NB4 (cell line): ENCODE data around the gene MUSTN1.

Experiments
- DNase-seq: peaks from one replicate; pipeline ENCODE4 v3.0.0; 2010; ENCODE audit warnings: low read depth
- H3K4me3 ChIP-seq: one replicate; pipeline ENCODE4 v1.5.1; 2011; ENCODE audit warnings: mild to moderate bottlenecking, low read depth, low read length, moderate library complexity
- MYC ChIP-seq: IDR thresholded peaks from 2 replicates; pipeline ENCODE4 v1.6.1; 2011; ENCODE audit warnings: low read depth, low read length
- POLR2A ChIP-seq: IDR thresholded peaks from 2 replicates; pipeline ENCODE4 v1.6.1; 2011; ENCODE audit warnings: mild to moderate bottlenecking; ENCODE audit not compliant: insufficient read length; ENCODE audit errors: extremely low read depth
- TF ChIP-seq, protein P1 (sequence below): IDR thresholded peaks from 2 replicates; pipeline ENCODE4 v1.6.1; 2011; ENCODE audit warnings: low read depth, low read length
- TF ChIP-seq, protein P2 (sequence below): IDR thresholded peaks from one replicate; pipeline ENCODE4 v1.5.1; 2012; ENCODE audit warnings: low read depth, low read length

The MUSTN1 gene

DNA sequence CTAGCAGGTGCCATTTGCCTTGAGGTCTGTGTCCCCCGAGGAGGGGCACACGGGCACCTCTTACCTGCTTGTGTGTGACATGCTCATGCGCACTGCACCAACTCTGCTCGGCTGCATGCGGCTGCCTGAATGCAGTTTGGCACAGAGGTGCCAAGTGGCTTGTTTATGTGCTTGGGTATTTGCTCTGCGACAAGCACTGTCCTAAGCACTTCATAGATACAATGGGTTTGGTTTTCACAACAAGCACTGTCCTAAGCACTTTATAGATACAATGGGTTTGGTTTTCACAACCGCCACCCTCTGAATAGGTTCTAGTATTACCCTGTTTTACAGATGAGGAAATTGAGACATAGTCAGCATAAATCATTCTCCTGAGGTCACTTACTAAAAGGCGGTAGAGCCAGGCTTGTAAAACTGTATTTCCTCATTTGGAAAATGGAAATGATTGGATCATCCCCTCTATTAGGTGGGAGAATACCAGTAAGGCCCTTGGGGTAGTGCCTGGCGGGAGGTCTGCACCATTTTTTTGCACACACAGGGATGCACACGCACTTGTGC, 4.8 kb downstream of the MUSTN1 start:
- DNase-seq = peak; percentile 59
- TF ChIP-seq MYC = no peak
- no peak for TF ChIP-seq POLR2A
- TF ChIP-seq, protein P1, sequence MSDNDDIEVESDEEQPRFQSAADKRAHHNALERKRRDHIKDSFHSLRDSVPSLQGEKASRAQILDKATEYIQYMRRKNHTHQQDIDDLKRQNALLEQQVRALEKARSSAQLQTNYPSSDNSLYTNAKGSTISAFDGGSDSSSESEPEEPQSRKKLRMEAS = no peak
- TF ChIP-seq, protein P2, sequence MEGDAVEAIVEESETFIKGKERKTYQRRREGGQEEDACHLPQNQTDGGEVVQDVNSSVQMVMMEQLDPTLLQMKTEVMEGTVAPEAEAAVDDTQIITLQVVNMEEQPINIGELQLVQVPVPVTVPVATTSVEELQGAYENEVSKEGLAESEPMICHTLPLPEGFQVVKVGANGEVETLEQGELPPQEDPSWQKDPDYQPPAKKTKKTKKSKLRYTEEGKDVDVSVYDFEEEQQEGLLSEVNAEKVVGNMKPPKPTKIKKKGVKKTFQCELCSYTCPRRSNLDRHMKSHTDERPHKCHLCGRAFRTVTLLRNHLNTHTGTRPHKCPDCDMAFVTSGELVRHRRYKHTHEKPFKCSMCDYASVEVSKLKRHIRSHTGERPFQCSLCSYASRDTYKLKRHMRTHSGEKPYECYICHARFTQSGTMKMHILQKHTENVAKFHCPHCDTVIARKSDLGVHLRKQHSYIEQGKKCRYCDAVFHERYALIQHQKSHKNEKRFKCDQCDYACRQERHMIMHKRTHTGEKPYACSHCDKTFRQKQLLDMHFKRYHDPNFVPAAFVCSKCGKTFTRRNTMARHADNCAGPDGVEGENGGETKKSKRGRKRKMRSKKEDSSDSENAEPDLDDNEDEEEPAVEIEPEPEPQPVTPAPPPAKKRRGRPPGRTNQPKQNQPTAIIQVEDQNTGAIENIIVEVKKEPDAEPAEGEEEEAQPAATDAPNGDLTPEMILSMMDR = no peak
- H3K4me3 ChIP-seq = no peak overlapping the region

DNA sequence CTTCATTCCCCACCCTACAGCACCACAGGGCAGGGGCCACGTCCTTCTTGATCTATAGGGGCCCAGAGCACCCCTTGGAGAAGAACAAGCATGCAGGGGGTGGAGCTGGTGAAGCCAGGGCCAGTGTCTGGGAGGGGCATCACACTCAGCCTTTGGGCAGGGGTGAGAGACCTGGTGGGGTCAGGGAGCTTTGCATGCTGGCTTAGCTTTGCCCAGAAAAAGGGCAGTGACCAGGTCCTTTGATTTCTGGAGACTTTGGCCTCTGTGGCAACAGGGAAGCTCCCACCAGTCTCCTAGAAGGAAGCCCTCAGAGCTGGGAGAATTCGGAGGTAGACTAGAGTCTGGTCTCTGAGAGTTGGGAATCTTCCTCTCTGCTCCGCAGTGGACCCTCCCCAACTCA, 5.3 kb downstream of the MUSTN1 start:
- no peak for TF ChIP-seq POLR2A
- TF ChIP-seq MYC = no peak
- TF ChIP-seq, protein P1 = no peak
- TF ChIP-seq, protein P2 = no peak
- no peak overlapping the region for H3K4me3 ChIP-seq
- no peak for DNase-seq

DNA sequence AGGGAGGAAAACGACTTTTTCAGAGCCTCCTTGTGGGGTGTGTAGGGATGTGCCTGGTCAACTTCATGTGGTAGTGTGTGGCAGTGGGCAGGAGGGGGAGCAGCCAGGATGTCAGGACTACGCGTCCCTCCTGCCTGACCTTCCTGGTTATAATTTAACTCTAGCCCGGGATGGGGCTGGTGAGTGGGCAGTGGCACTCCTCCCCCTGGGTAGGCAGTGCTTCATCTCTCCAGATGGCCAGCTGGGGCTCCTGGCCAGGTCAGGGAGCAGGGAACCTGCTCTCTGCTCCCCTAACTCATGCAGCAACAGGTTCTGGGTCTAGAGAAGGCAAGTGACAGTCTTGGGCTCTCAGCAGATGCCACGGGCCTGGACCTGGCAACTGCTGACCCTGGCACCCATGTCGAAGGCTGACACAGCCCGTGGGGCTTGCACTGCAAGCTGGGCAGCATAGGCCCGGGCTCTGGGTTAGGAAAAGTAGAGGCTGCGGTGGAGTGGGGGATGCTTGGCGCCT, 6.9 kb downstream of the MUSTN1 start:
- no peak for DNase-seq
- TF ChIP-seq, protein P2 = no peak
- TF ChIP-seq MYC (no peak), POLR2A (no peak)
- TF ChIP-seq, protein P1 = no peak
- H3K4me3 ChIP-seq = no peak overlapping the region

DNA sequence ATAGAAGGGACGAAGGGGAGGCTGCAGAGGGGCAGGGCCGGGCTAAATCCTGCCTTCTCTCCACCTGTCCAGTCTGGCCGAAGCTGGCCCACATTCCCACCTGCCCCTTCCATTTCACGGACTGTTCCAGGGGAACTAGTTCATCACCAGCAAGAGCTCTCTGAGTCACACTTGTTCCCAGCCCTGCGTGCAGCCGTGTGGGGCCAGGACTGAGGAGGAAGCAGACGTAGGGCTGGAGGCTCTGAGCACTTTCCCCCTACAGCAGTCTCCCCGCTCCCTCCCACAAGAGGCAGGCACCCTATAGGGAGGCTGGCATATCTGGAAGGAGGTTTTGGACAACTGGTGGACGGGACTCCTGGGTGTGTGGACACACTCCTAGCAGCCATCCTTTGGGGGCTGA, 7.4 kb downstream of the MUSTN1 start:
- peak; percentile 40 for DNase-seq
- TF ChIP-seq, protein P2 = no peak
- TF ChIP-seq MYC = no peak
- TF ChIP-seq POLR2A = no peak
- TF ChIP-seq, protein P1 = no peak

DNA sequence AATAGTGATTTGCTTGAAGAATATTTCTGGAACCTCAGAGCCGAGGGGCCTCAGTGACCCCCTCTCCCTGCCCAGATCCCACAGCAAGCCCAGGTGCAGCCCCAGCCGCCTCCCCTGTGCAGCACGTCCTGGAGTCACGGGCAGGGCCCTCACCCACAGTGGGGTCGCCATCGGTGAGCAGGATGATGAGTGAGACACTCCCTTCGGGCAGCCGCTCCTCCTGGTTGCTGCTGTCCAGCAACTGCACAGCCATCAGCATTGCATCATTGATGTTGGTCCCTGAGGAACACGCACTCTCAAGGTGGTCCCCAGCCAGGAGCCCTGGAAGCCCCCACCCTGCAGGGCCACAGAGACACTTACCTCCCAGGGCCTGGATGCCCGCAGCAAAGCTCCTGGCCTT, 10.8 kb downstream of the MUSTN1 start:
- H3K4me3 ChIP-seq = no peak overlapping the region
- TF ChIP-seq, protein P2 = no peak
- TF ChIP-seq POLR2A (no peak), MYC (no peak)
- TF ChIP-seq, protein P1 = no peak
- DNase-seq = no peak

More for the DNA sequence above, 7.4 kb downstream of the MUSTN1 start:
- no peak overlapping the region for H3K4me3 ChIP-seq
